HG03066 (cell line): ENCODE measurements around the gene AUH.

ENCODE experiments used
- ATAC-seq: cut with Tn5 transposase; IDR thresholded peaks from one replicate; pipeline ENCODE4 v1.9.1; 2021; ENCODE audit warnings: low read depth; ENCODE audit not compliant: unreplicated experiment

The AUH gene

DNA sequence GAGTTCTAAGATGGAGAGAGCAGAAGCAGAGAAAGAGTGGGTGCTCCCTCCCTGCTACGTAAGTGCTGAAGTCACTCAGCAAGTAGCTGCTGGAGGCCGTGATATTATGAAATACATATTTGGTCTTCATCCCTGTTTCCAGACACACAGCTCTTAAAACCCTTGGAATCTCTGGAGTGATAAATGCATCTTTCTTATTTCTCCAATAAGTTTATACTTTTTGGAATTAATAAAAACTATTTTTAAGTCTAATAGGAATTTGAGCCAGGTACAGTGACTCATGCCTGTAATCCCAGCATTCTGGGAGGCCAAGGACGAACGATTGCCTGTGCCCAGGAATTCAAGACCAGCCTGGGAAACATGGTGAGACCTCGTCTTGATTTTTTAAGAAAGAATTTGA is 60.6 kb downstream of the AUH start:
- no peak for ATAC-seq

DNA sequence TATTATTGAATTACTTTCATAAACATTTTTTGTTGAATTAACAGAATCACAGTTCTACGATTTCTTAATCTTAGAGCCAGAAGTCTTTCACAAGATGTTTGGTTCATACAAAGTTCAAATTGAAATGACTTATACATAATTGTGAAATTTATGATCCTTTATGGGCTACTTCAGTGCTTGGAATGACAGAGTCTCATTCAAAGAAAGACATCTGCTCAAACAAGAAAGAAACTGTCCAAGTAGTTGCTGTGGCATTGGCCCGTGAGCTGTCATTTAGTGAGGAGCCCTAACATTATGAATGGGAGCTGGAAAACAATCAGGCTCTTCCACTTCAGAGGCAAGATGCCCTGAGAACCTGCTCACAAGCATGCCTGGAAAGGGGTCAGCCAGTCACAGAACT is 63.4 kb downstream of the AUH start:
- ATAC-seq, result no peak

DNA sequence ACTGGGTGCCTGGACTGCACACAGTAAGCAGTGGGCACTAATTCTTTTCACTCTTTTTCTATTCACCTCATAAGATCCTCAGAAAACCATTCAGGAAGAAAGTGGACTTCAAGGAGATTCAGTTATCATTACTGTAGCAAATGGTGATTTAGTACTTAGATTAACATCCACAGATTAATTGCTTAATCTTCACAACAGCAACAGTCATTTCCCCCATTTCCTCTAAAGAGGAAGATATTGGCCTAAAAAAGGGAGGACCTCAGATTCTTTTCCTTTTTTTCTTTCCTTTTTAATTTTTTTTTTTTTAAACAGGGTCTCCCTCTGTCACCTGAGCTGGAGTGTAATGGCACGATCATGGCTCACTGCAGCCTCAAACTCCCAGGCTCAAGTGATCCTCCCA is 64.4 kb downstream of the AUH start:
- no peak for ATAC-seq

- ATAC-seq, result no peak
These were observed 65.4 kb downstream of the AUH start for GRCh38 chr9:91296354-91296753.

- ATAC-seq, result no peak
These were observed 66.4 kb downstream of the AUH start for GRCh38 chr9:91295357-91295756.

- ATAC-seq, result no peak
These were observed 69.9 kb downstream of the AUH start for GRCh38 chr9:91291866-91292265.

DNA sequence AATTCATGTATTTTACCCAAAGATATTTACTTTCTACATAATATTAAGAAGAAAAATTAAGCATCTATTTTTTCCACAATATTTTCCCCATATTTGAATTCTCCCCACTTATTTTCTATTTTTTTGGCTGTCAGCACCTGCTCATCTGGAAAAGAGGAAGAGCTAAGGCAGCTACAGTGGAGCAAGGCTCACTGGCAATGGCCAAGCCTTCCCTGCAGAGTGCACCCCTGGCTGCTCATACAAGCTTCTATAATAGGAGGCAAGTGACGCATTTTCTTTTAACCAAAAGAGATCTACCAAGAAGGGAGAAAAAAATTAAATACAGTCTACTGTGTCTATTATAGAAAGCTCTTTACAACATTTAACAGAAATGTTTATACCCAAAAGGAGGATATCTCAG is 72.5 kb downstream of the AUH start:
- no peak for ATAC-seq

GRCh38 chr9:91285729-91286353 is 75.9 kb downstream of the AUH start:
- ATAC-seq, result no peak

- no peak for ATAC-seq
These were observed 79.4 kb downstream of the AUH start for GRCh38 chr9:91282292-91282691.

DNA sequence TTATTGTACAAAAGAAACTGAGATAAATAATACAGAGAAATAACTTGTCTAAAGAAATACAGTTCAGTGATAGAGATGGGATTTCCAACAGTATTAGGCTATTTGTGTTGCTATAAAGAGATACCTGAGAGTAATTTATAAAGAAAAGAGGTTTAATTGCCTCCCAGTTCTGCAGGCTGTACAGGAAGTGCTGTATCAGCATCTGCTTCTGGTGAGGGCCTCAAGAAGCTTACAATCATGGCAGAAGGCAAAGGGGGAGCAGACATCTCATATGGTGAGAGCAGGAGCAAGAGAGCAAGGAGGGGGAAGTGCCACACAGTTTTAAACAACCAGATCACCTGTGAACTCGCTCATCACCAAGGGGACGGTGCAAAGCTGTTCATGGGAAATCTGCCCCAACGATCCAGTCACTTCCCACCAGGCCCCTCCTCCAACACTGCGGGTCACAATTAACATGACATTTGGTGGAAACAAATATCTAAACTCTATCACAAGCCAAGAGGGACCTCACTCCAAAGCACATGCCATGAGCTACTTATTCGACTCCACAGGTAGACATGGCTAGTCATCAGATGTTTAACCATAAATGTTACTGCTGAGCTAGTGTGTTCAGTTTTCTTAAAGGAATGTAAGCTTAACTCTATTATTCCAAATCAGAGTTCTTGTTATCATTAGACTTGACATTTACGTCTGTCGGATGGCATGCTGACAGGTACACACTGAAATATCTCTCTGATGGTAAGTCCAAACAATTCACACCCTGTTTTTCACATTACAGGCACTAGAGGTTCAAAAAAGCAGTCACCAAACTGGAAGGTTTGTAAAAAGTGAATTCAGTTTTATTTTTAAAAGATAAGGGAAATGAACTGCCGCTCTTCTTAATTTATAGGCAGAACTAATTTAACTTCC is 82.2 kb downstream of the AUH start:
- no peak for ATAC-seq

- no peak for ATAC-seq
These were observed 85.2 kb downstream of the AUH start for GRCh38 chr9:91276513-91276912.

DNA sequence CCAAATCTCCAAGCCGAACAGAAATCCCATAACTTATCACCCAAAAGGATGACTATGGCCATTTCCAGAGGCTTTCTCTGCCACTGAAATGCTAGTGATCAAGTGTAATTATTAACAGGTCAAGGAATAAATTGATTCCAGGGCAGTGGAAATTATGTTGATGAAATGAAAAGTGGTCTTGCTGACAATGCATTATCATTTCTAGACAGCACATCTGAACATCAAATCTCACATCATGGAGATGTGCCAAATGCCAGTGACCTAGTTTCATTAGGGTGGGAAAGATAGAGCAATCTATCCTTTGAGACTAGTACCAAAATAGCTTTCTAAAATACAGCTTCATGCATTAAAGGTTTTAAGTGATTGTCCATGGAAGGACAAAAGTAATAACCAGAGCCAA is 86.1 kb downstream of the AUH start:
- no peak for ATAC-seq

DNA sequence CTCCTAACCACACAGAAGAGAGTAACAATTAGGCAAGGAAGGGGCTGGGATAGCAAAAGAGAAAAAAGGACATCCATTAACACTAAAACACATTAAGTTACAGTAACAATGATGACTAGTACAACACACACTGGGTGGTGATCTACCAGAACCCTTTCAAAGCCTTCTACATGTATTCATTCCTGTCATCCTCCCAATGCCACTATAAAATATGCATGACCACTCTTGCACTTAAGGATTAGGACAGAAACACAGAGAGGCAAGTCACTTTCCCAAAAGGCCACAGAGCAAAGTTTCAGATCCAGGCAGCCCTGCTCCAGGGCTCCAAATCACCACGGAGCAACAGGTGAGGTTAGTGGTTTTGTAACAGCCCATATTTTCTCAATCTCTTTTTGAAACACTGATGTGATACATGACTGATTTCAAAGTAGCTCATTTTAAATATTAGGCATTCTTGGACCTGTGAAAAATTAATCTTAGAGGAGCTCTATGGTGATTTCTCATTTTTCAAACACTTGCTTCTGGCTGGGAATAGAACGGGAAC is 86.7 kb downstream of the AUH start:
- ATAC-seq, result no peak

DNA sequence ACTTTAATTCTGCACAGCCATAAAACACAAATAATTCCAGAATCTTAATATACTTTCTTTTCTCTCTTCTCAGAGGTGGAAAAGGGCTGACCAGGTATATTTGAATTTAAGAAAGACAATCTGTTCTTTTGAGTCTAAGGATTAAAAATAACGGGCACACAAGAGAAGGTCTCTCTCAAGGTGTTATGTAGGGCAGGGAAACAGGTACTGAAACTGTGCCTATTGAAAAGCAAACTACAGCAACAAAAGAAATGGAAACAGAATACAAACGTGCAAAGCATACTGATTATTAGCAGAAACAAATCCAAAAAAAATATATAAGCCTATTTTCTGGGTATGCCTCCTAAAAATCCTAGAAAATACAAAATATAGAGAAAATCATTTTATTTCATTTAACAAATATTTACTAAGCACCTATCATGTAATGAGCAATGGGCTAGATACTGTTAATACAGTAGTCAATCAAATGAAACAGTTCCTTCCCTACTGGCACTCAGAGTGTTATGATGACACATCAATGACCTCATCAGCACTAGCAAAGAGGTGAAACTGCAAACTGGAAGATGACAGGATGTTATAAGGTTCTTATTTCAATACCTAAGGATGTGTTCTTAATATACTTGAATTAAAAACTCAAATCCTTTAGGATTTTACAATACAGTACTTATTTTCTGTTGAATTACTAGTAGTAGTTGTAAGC is 87.7 kb downstream of the AUH start:
- ATAC-seq, result no peak

DNA sequence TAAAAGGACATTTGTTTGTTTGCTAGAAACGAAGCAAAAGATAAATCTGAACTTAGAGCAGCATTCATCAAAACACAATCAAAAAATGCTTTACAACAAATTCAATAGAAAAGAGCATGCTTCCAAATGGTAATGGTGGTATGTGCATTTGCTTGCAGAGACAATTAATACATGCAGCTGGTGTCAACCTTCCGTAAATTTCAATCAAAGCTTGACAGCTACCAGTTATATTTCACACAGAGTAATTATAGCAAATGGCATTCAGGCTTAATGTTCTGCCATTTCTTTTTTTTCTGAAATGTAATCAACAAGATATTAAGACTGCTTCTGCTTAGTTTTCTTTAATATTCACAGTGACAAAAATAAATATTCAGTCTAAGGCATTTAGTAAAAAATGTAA is 90.6 kb downstream of the AUH start:
- no peak for ATAC-seq

- ATAC-seq, result no peak
These were observed 91.7 kb downstream of the AUH start for GRCh38 chr9:91269907-91270491.

DNA sequence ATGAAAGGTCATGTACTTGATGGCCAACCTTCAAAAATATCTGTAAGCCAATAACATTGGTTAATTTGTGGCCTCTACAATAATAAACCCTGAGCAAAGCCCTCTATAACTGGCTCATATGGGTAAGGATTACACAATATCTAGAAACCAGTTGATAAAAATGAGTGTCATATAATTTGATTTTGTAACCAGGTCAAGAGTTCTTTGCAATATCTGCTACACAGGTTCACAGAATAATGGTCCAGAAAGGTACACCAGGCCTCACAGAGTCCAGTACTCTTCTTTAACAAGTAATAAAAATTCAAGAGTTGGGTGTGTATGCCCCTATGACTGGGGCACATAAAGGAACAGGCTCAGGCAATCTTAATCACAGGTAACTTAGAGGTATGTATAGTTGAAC is 95.3 kb downstream of the AUH start:
- ATAC-seq, result no peak

- no peak for ATAC-seq
These were observed 96.2 kb downstream of the AUH start for GRCh38 chr9:91265514-91265913.

- no peak for ATAC-seq
These were observed 100.3 kb downstream of the AUH start for GRCh38 chr9:91261417-91261816.

DNA sequence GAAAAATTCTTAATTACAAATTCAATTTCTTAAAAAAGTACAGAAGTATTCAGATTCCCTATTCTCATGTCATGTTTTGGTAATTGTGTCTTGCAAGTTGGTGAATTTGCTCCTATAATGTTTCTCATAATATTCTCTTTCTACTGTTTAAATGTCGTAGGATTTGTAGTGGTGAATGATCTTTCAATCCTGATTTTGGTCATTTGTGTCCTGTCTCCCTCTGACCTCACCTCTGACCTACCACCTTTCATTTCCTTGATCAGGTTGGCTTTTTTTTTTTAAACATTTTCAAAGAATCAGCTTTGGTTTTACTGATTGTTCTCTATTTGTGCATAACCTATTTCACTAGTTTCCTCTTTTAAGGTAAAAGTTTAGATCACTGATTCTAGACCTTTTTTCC is 102.6 kb downstream of the AUH start:
- no peak for ATAC-seq

DNA sequence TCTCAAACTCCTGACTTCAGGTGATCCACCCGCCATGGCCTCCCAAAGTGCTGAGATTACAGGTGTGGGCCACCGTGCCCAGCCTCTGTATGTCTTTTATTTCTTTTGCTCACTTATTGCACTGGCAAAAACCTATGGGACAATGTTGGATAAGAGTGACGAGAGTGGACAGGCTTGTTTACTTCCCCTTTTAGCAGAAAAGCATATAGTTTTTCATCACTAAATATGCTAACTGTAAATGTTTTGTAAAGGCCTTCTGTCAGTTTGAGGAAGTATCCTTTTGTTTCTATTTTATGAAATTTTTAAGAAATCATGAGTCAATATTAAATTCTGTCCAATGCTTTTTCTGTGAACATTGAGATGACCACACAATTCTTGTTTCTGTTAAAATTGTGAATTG is 103.3 kb downstream of the AUH start:
- no peak for ATAC-seq
